Activated naive CD8-positive, alpha-beta T cell (primary cell): Measurements from ENCODE around the gene SKI.
"Not testable (repeated sequence)": the region's sequence is repeated elsewhere in the genome, so short reads cannot be mapped to it uniquely, and the experiment has no call there.

Experiments used
- H3K27ac Mint-ChIP-seq: one replicate; pipeline ENCODE4 v1.8.0; 2021; ENCODE audit warnings: mixed read lengths
- H3K27me3 Mint-ChIP-seq: one replicate; pipeline ENCODE4 v1.8.0; 2021; ENCODE audit warnings: mixed read lengths
- H3K36me3 Mint-ChIP-seq: one replicate; pipeline ENCODE4 v1.8.0; 2021; ENCODE audit warnings: mixed read lengths
- H3K4me1 Mint-ChIP-seq: one replicate; pipeline ENCODE4 v1.8.0; 2021; ENCODE audit warnings: low read depth, mixed read lengths
- H3K4me3 Mint-ChIP-seq: one replicate; pipeline ENCODE4 v1.8.0; 2021; ENCODE audit warnings: mild to moderate bottlenecking, mixed read lengths
- H3K9me3 Mint-ChIP-seq: one replicate; pipeline ENCODE4 v1.8.0; 2021; ENCODE audit warnings: low read depth, mixed read lengths

SKI gene

GRCh38 chr1:2261476-2262395 is 33.6 kb downstream of the SKI start:
- H3K9me3 Mint-ChIP-seq, H3K4me3 Mint-ChIP-seq, H3K27ac Mint-ChIP-seq, H3K27me3 Mint-ChIP-seq, H3K36me3 Mint-ChIP-seq: not testable (repeated sequence)
- H3K4me1 Mint-ChIP-seq = peaks cover 70% of the 10 kb centered on the region

- Mint-ChIP-seq H3K4me1 (peaks cover 49% of the 10 kb centered on the region), H3K27ac (peak overlapping the region; percentile 84), H3K27me3 (no peaks in the 10 kb centered on the region), H3K36me3 (no peaks in the 10 kb centered on the region), H3K9me3 (no peaks in the 10 kb centered on the region), H3K4me3 (peak overlapping the region; percentile 20)
Observed at GRCh38 chr1:2266301-2266975, 38.3 kb downstream of the SKI start.

GRCh38 chr1:2267051-2267830 is 39.1 kb downstream of the SKI start:
- Mint-ChIP-seq H3K4me3 (peak overlapping the region; percentile 17), H3K4me1 (peaks cover 49% of the 10 kb centered on the region)

GRCh38 chr1:2267862-2268261 is 39.7 kb downstream of the SKI start:
- Mint-ChIP-seq H3K27me3 (no peaks in the 10 kb centered on the region), H3K9me3 (no peaks in the 10 kb centered on the region), H3K27ac (no peak overlapping the region), H3K36me3 (no peaks in the 10 kb centered on the region), H3K4me3 (no peak overlapping the region), H3K4me1 (peaks cover 43% of the 10 kb centered on the region)

More at GRCh38 chr1:2267051-2267830, 39.1 kb downstream of the SKI start:
- no peaks in the 10 kb centered on the region for H3K27me3 Mint-ChIP-seq
- H3K36me3 Mint-ChIP-seq = no peaks in the 10 kb centered on the region
- H3K27ac Mint-ChIP-seq = no peak overlapping the region
- no peaks in the 10 kb centered on the region for H3K9me3 Mint-ChIP-seq

GRCh38 chr1:2268285-2269056 is 40.4 kb downstream of the SKI start:
- H3K27ac Mint-ChIP-seq = peak overlapping the region; percentile 46
- H3K4me3 Mint-ChIP-seq = no peak overlapping the region
- H3K4me1 Mint-ChIP-seq = peaks cover 44% of the 10 kb centered on the region
- H3K9me3 Mint-ChIP-seq = no peaks in the 10 kb centered on the region
- no peaks in the 10 kb centered on the region for H3K27me3 Mint-ChIP-seq
- H3K36me3 Mint-ChIP-seq = no peaks in the 10 kb centered on the region

GRCh38 chr1:2269193-2269921 is 41.2 kb downstream of the SKI start:
- Mint-ChIP-seq H3K27me3 (no peaks in the 10 kb centered on the region), H3K4me3 (no peak overlapping the region), H3K9me3 (no peaks in the 10 kb centered on the region), H3K4me1 (peaks cover 44% of the 10 kb centered on the region), H3K27ac (peak overlapping the region; percentile 46), H3K36me3 (no peaks in the 10 kb centered on the region)

- H3K36me3 Mint-ChIP-seq = no peaks in the 10 kb centered on the region
- H3K27me3 Mint-ChIP-seq = no peaks in the 10 kb centered on the region
- peaks cover 44% of the 10 kb centered on the region for H3K4me1 Mint-ChIP-seq
- H3K4me3 Mint-ChIP-seq = no peak overlapping the region
- no peaks in the 10 kb centered on the region for H3K9me3 Mint-ChIP-seq
- H3K27ac Mint-ChIP-seq = no peak overlapping the region
Observed at GRCh38 chr1:2269922-2270259, 41.8 kb downstream of the SKI start.

GRCh38 chr1:2270260-2271100 is 42.4 kb downstream of the SKI start:
- H3K4me3 Mint-ChIP-seq = no peak overlapping the region
- H3K9me3 Mint-ChIP-seq = no peaks in the 10 kb centered on the region
- peaks cover 44% of the 10 kb centered on the region for H3K4me1 Mint-ChIP-seq
- no peaks in the 10 kb centered on the region for H3K36me3 Mint-ChIP-seq
- no peak overlapping the region for H3K27ac Mint-ChIP-seq
- H3K27me3 Mint-ChIP-seq = no peaks in the 10 kb centered on the region

- Mint-ChIP-seq H3K4me3 (no peak overlapping the region), H3K27me3 (no peaks in the 10 kb centered on the region), H3K9me3 (no peaks in the 10 kb centered on the region), H3K36me3 (no peaks in the 10 kb centered on the region), H3K27ac (no peak overlapping the region), H3K4me1 (peaks cover 44% of the 10 kb centered on the region)
Observed at GRCh38 chr1:2271211-2271721, 43.1 kb downstream of the SKI start.

- no peaks in the 10 kb centered on the region for H3K9me3 Mint-ChIP-seq
- H3K36me3 Mint-ChIP-seq = no peaks in the 10 kb centered on the region
- no peak overlapping the region for H3K27ac Mint-ChIP-seq
- H3K4me1 Mint-ChIP-seq = peaks cover 44% of the 10 kb centered on the region
- no peaks in the 10 kb centered on the region for H3K27me3 Mint-ChIP-seq
- no peak overlapping the region for H3K4me3 Mint-ChIP-seq
Observed at GRCh38 chr1:2271841-2272655, 43.9 kb downstream of the SKI start.

- Mint-ChIP-seq H3K9me3 (no peaks in the 10 kb centered on the region), H3K4me3 (no peak overlapping the region), H3K36me3 (peaks cover 2% of the 10 kb centered on the region), H3K27me3 (no peaks in the 10 kb centered on the region), H3K27ac (no peak overlapping the region), H3K4me1 (peaks cover 50% of the 10 kb centered on the region)
Observed at GRCh38 chr1:2272686-2273400, 44.7 kb downstream of the SKI start.
